ENCODE measurements around the gene ARPC5L. TPM values are rescaled to one million over a fixed set of nuclear protein-coding genes. Genes with fewer than 3 reads are reported as not detected.

Gene ARPC5L
- total RNA-seq, 2 donors from 2014 or later = 50.0 to 61.5 TPM

GRCh38 chr9:124868511-124869465, 6.9 kb downstream of the ARPC5L start:
- no peaks in the 10 kb centered on the region for H3K27me3 ChIP-seq
- no peak for TF ChIP-seq CTCF (IDR thresholded peaks at IDR 0.05)
- peak; percentile 90 for DNase-seq
- H3K27ac ChIP-seq = peak overlapping the region; percentile 89
- H3K4me1 ChIP-seq = peaks cover 18% of the 10 kb centered on the region
- peak overlapping the region; percentile 99 for H3K4me3 ChIP-seq
- H3K9ac ChIP-seq (ENCODE audit: low read depth in 2 of 2, low read length in 2 of 2) = peak overlapping the region; percentile 98 to 99
- no peaks in the 10 kb centered on the region for H3K9me3 ChIP-seq
- peaks cover 8% of the 10 kb centered on the region for H3K36me3 ChIP-seq
- intact Hi-C loops (cut with DNase I) = no loop called here

- DNase-seq = peak; percentile 43
- intact Hi-C loops (cut with DNase I) = no loop called here
- Histone ChIP-seq H3K27ac (peak overlapping the region; percentile 89), H3K9me3 (no peaks in the 10 kb centered on the region), H3K4me1 (peaks cover 18% of the 10 kb centered on the region), H3K27me3 (no peaks in the 10 kb centered on the region), H3K4me3 (peak overlapping the region; percentile 99), H3K9ac (ENCODE audit: low read depth in 2 of 2, low read length in 2 of 2) (peak overlapping the region; percentile 97 to 98), H3K36me3 (peaks cover 11% of the 10 kb centered on the region)
- no peak for TF ChIP-seq CTCF (IDR thresholded peaks at IDR 0.05)
Observed at GRCh38 chr9:124869466-124869985, 7.6 kb downstream of the ARPC5L start.

GRCh38 chr9:124869986-124870560, 8.1 kb downstream of the ARPC5L start:
- DNase-seq = peak; percentile 70
- Histone ChIP-seq H3K9me3 (no peaks in the 10 kb centered on the region), H3K9ac (ENCODE audit: low read depth in 2 of 2, low read length in 2 of 2) (peak overlapping the region; percentile 97 to 98), H3K27me3 (no peaks in the 10 kb centered on the region), H3K36me3 (peaks cover 16% of the 10 kb centered on the region), H3K27ac (peak overlapping the region; percentile 89), H3K4me1 (peaks cover 18% of the 10 kb centered on the region), H3K4me3 (peak overlapping the region; percentile 99)
- intact Hi-C loops (cut with DNase I) = no loop called here
- TF ChIP-seq CTCF (IDR thresholded peaks at IDR 0.05) = no peak

- H3K4me1 ChIP-seq = peaks cover 18% of the 10 kb centered on the region
- H3K36me3 ChIP-seq = peaks cover 23% of the 10 kb centered on the region
- intact Hi-C loops (cut with DNase I) = no loop called here
- TF ChIP-seq CTCF (IDR thresholded peaks at IDR 0.05) = no peak
- H3K27me3 ChIP-seq = no peaks in the 10 kb centered on the region
- H3K27ac ChIP-seq = peak overlapping the region; percentile 89
- H3K9ac ChIP-seq (ENCODE audit: low read depth in 2 of 2, low read length in 2 of 2) = peak overlapping the region; percentile 62 to 97
- H3K4me3 ChIP-seq = peak overlapping the region; percentile 99
- no peaks in the 10 kb centered on the region for H3K9me3 ChIP-seq
- no peak for DNase-seq
Observed at GRCh38 chr9:124870723-124871122, 8.8 kb downstream of the ARPC5L start.

- intact Hi-C loops (cut with DNase I) = no loop called here
- TF ChIP-seq CTCF (IDR thresholded peaks at IDR 0.05) = no peak
- Histone ChIP-seq H3K27ac (no peak overlapping the region), H3K36me3 (peaks cover 24% of the 10 kb centered on the region), H3K4me3 (no peak overlapping the region), H3K9ac (ENCODE audit: low read depth in 2 of 2, low read length in 2 of 2) (peak overlapping the region; percentile 62 to 97), H3K27me3 (no peaks in the 10 kb centered on the region), H3K9me3 (no peaks in the 10 kb centered on the region), H3K4me1 (peaks cover 18% of the 10 kb centered on the region)
- no peak for DNase-seq
Observed at GRCh38 chr9:124871156-124871561, 9.2 kb downstream of the ARPC5L start.
